Sigmoid colon (tissue), 7 donors: ENCODE results near the gene VPS13C. TPM values are rescaled to one million over a fixed set of nuclear protein-coding genes. Genes with fewer than 3 reads are reported as not detected.

Experiments used
- DNase-seq: peaks from one replicate; pipeline ENCODE4 v3.0.0-alpha.2; 2019
- H3K27ac ChIP-seq, 4 donors: fragments of 200-600 bp; sonication (generic); one replicate each; pipeline ENCODE4 v1.5.1; 2016 to 2019; ENCODE audit warnings: mild to moderate bottlenecking in 1 of 4
- H3K27me3 ChIP-seq, 3 donors: fragments of 200-600 bp; sonication (generic); one replicate each; pipeline ENCODE4 v1.5.1; 2019; ENCODE audit warnings: mild to moderate bottlenecking in 1 of 3
- H3K36me3 ChIP-seq, 4 donors: fragments of 200-600 bp; sonication (generic); one replicate each; pipeline ENCODE4 v1.5.1; 2016 to 2019
- H3K4me1 ChIP-seq, 4 donors: fragments of 200-600 bp; sonication (generic); one replicate each; pipeline ENCODE4 v1.5.1; 2017 to 2019
- H3K4me3 ChIP-seq, 4 donors: fragments of 200-600 bp; sonication (generic); one replicate each; pipeline ENCODE4 v1.5.1; 2017 to 2019; ENCODE audit warnings: mild to moderate bottlenecking in 2 of 4, moderate library complexity in 1 of 4
- H3K9me3 ChIP-seq, 4 donors: fragments of 200-600 bp in 3 of 4; sonication (generic) in 3 of 4; one replicate each; pipeline versions ENCODE4 v1.5.1 to v1.6.1; 2013 to 2019
- CTCF ChIP-seq, 4 experiments: fragments of 450-650 bp in 3 of 4; fragments of 200-600 bp in 1 of 4; IDR thresholded peaks; one replicate each; pipeline ENCODE4 v1.5.1; 2016 to 2019; ENCODE audit warnings: antibody characterized with exemption in 4 of 4, mild to moderate bottlenecking in 3 of 4, moderate library complexity in 2 of 4
- EP300 ChIP-seq, 4 donors: sonication (generic); formaldehyde crosslinking; IDR thresholded peaks; one replicate each; pipeline ENCODE4 v1.6.1; 2017; ENCODE audit warnings: antibody characterized with exemption in 4 of 4
- POLR2A ChIP-seq, 2 donors: fragments of 450-650 bp; IDR thresholded peaks; one replicate each; pipeline ENCODE4 v1.6.1; 2016; ENCODE audit warnings: antibody characterized with exemption in 2 of 2, mild to moderate bottlenecking in 2 of 2, moderate library complexity in 2 of 2
- POLR2AphosphoS5 ChIP-seq, 4 donors: sonication (generic); formaldehyde crosslinking; IDR thresholded peaks; one replicate each; pipeline ENCODE4 v1.6.1; 2017; ENCODE audit warnings: antibody characterized with exemption in 4 of 4
- WGBS, 2 donors: extraction: QIAGEN DNeasy Blood & Tissue Kit; methylation state at CpG; one replicate each; pipeline ENCODE4 v1.1.7; 2013; 5-methylcytosine and 5-hydroxymethylcytosine counted together
- intact Hi-C: fragments of 100-400 bp; cut with DNase I; formaldehyde crosslinking; loops from one replicate; pipeline ENCODE4 v1.15.1; 2023
- polyA plus RNA-seq, 3 donors: library from polyadenylated mRNA; stranded (reverse); fragments of 200-250 nt; gene quantifications; one replicate each; pipeline ENCODE4 v1.2.3, GENCODE V29; 2013
- total RNA-seq, 4 donors: library from RNA; depleted of rRNA; stranded (reverse); fragments of >200 nt; gene quantifications; one replicate each; pipeline ENCODE4 v1.1.0, GENCODE V29; 2016
- donor health status: healthy with polysubstance abuse.
- donor health status: Bipolar disorder and iron deficiency.
- donor health status: healthy.

The VPS13C gene
- total and polyA plus RNA-seq, 7 donors = 2.1 to 112 (median 71.5) TPM

GRCh38 chr15:61851955-61852354 is 208.3 kb downstream of the VPS13C start:
- Histone ChIP-seq H3K9me3 (no peaks in the 10 kb centered on the region), H3K27me3 (no peaks in the 10 kb centered on the region), H3K36me3 (peaks cover 0 to 46% (median 5%) of the 10 kb centered on the region in 4 donors), H3K4me3 (no peak overlapping the region), H3K4me1 (no peaks in the 10 kb centered on the region), H3K27ac (no peak overlapping the region)
- no peak for TF ChIP-seq POLR2AphosphoS5 (IDR thresholded peaks at IDR 0.05)
- TF ChIP-seq EP300 (IDR thresholded peaks at IDR 0.05) = no peak
- TF ChIP-seq CTCF (IDR thresholded peaks at IDR 0.05) = no peak
- TF ChIP-seq POLR2A (IDR thresholded peaks at IDR 0.05) = no peak
- WGBS, 2 donors = 94 to 97% methylated on average over 4 of the region's 4 CpGs
- intact Hi-C loops = no loop called here
- DNase-seq = no peak

- WGBS, 2 donors = 24 to 82% methylated on average over 1 of the region's 1 CpG
- no peak overlapping the region for H3K27ac ChIP-seq
- H3K9me3 ChIP-seq = no peaks in the 10 kb centered on the region
- H3K4me3 ChIP-seq = no peak overlapping the region
- peaks cover 0 to 36% (median 4%) of the 10 kb centered on the region in 4 donors for H3K36me3 ChIP-seq
- no peaks in the 10 kb centered on the region for H3K27me3 ChIP-seq
- no peak for DNase-seq
- H3K4me1 ChIP-seq = no peaks in the 10 kb centered on the region
- TF ChIP-seq EP300 (IDR thresholded peaks at IDR 0.05) (no peak), POLR2AphosphoS5 (IDR thresholded peaks at IDR 0.05) (no peak), POLR2A (IDR thresholded peaks at IDR 0.05) (no peak), CTCF (IDR thresholded peaks at IDR 0.05) (no peak)
- intact Hi-C loops = no loop called here
These were observed 210.8 kb downstream of the VPS13C start for GRCh38 chr15:61849447-61849846.

GRCh38 chr15:61841466-61841865 is 218.8 kb downstream of the VPS13C start:
- WGBS, 2 donors = 78 to 85% methylated on average over 9 of the region's 9 CpGs
- no peaks in the 10 kb centered on the region for H3K27me3 ChIP-seq
- no peaks in the 10 kb centered on the region for H3K4me1 ChIP-seq
- no peak overlapping the region for H3K27ac ChIP-seq
- H3K36me3 ChIP-seq = no peaks in the 10 kb centered on the region
- no peak for DNase-seq
- no peaks in the 10 kb centered on the region for H3K9me3 ChIP-seq
- TF ChIP-seq POLR2AphosphoS5 (IDR thresholded peaks at IDR 0.05) (no peak), CTCF (IDR thresholded peaks at IDR 0.05) (no peak)
- intact Hi-C loops = no loop called here
- H3K4me3 ChIP-seq = no peak overlapping the region

- TF ChIP-seq CTCF (IDR thresholded peaks at IDR 0.05) (no peak), EP300 (IDR thresholded peaks at IDR 0.05) (no peak)
These were observed 220.2 kb downstream of the VPS13C start for GRCh38 chr15:61840090-61840489.

GRCh38 chr15:61839546-61839945 is 220.7 kb downstream of the VPS13C start:
- 86 to 90% methylated on average over 8 of the region's 8 CpGs for WGBS, 2 donors
- TF ChIP-seq POLR2AphosphoS5 (IDR thresholded peaks at IDR 0.05) = no peak
- TF ChIP-seq EP300 (IDR thresholded peaks at IDR 0.05) = no peak
- no peak for TF ChIP-seq POLR2A (IDR thresholded peaks at IDR 0.05)
- TF ChIP-seq CTCF (IDR thresholded peaks at IDR 0.05) = no peak
- Histone ChIP-seq H3K9me3 (no peaks in the 10 kb centered on the region), H3K27me3 (no peaks in the 10 kb centered on the region), H3K4me3 (no peak overlapping the region), H3K36me3 (no peaks in the 10 kb centered on the region), H3K27ac (no peak overlapping the region), H3K4me1 (peaks cover 0 to 5% (median 0%) of the 10 kb centered on the region in 4 donors)
- DNase-seq = no peak
- intact Hi-C loops = loop anchor here (10.0 kb wide), 1 partner anchor 775 kb away; no protein-coding TSS in a partner anchor

More at GRCh38 chr15:61840090-61840489, 220.2 kb downstream of the VPS13C start:
- WGBS, 2 donors = 59 to 74% methylated on average over 12 of the region's 12 CpGs
- Histone ChIP-seq H3K9me3 (no peaks in the 10 kb centered on the region), H3K4me1 (peaks cover 0 to 5% (median 0%) of the 10 kb centered on the region in 4 donors), H3K27ac (no peak overlapping the region), H3K36me3 (no peaks in the 10 kb centered on the region), H3K27me3 (no peaks in the 10 kb centered on the region), H3K4me3 (no peak overlapping the region)
- no peak for DNase-seq
- intact Hi-C loops = no loop called here
